DND-41 (cell line): ENCODE results near the gene APBB2.

ENCODE experiments used
- EZH2 ChIP-seq: IDR thresholded peaks from 3 replicates; pipeline ENCODE4 v1.6.1; 2012; ENCODE audit warnings: borderline replicate concordance, low read depth, mild to moderate bottlenecking, moderate library complexity, low read length, inconsistent platforms; ENCODE audit not compliant: severe bottlenecking
- TF ChIP-seq, protein P1 (sequence below): IDR thresholded peaks from 2 replicates; pipeline ENCODE4 v1.5.1; 2012; ENCODE audit warnings: borderline replicate concordance, low read length, moderate library complexity, mild to moderate bottlenecking; ENCODE audit not compliant: poor library complexity, severe bottlenecking; ENCODE audit errors: extremely low read depth

DNA sequence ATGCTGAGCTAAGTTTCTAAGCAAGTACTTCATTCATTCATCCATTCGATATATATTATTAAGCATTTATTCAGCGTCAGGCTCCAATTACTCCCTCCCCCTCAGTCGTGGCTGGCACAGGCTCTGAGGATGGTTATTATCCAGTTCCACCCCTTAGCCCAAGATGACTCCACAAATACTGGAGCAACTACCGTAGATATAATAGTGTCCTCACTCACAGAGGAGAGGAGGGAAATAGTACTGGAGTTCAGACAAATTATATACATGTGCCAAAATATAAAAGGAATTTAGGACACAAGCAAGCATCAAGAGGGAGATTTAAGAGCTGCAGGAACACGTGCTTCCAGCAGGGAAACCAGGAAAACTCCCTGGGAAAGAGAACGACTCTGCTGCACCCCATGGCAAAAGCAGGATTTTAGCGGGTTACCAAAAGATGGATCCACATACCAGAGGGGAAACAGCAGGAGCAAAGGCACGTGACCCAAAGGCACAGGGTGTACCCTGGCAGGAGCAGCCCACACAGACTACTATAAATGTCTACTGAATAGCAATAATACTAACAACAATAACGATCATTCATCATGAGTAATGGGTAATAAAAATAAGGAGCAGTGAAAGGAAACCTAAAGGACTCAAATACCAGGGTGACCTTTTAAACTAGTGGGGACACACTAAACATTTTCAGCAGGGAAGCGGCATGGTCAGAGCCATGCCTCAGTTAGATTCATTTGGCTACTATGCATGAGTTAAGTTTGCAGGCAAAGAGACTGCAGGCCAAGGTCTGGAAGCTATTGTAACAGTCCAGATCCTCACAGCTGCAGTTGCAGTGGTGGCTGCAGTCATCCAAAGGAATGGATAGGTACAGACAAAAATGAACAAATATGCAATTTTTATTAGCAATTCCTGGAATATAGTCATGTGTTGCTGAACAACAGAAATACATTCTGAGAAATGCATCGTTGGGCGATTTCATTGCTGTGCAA lies 153.7 kb downstream of the APBB2 start:
- TF ChIP-seq, protein P1, sequence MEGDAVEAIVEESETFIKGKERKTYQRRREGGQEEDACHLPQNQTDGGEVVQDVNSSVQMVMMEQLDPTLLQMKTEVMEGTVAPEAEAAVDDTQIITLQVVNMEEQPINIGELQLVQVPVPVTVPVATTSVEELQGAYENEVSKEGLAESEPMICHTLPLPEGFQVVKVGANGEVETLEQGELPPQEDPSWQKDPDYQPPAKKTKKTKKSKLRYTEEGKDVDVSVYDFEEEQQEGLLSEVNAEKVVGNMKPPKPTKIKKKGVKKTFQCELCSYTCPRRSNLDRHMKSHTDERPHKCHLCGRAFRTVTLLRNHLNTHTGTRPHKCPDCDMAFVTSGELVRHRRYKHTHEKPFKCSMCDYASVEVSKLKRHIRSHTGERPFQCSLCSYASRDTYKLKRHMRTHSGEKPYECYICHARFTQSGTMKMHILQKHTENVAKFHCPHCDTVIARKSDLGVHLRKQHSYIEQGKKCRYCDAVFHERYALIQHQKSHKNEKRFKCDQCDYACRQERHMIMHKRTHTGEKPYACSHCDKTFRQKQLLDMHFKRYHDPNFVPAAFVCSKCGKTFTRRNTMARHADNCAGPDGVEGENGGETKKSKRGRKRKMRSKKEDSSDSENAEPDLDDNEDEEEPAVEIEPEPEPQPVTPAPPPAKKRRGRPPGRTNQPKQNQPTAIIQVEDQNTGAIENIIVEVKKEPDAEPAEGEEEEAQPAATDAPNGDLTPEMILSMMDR = no peak
- no peak for TF ChIP-seq EZH2
